ENCODE data around the gene UQCC5.

The UQCC5 gene

GRCh38 chr3:52536369-52537164 is at the start of gene UQCC5:
UQCC5 (plus strand) TSS chr3:52536605; CDS start chr3:52536756, 151 bp downstream.
- DNase-seq, result peak; percentile 88

- DNase-seq, result no peak
Measured at GRCh38 chr3:52487050-52487787, 49.2 kb upstream of the UQCC5 start.

GRCh38 chr3:52487788-52488691 is 48.4 kb upstream of the UQCC5 start:
- DNase-seq, result no peak

GRCh38 chr3:52488746-52489145 is 47.7 kb upstream of the UQCC5 start:
- no peak for DNase-seq

GRCh38 chr3:52489453-52489852 is 47.0 kb upstream of the UQCC5 start:
- DNase-seq, result no peak

GRCh38 chr3:52490035-52490938 is 46.1 kb upstream of the UQCC5 start:
- no peak for DNase-seq

GRCh38 chr3:52490939-52491526 is 45.4 kb upstream of the UQCC5 start:
- no peak for DNase-seq

GRCh38 chr3:52492059-52492458 is 44.3 kb upstream of the UQCC5 start:
- no peak for DNase-seq

GRCh38 chr3:52493232-52494017 is 43.0 kb upstream of the UQCC5 start:
- DNase-seq, result no peak

GRCh38 chr3:52494445-52494844 is 42.0 kb upstream of the UQCC5 start:
- DNase-seq, result peak; percentile 74

GRCh38 chr3:52494886-52495495 is 41.4 kb upstream of the UQCC5 start, which contains the start of gene STAB1:
STAB1 (plus strand) TSS chr3:52495338; CDS start chr3:52495414, 76 bp downstream.
- DNase-seq, result no peak

GRCh38 chr3:52495777-52496602 is 40.4 kb upstream of the UQCC5 start:
- DNase-seq, result no peak

GRCh38 chr3:52498137-52499054 is 38.0 kb upstream of the UQCC5 start:
- DNase-seq, result no peak

GRCh38 chr3:52501046-52501445 is 35.4 kb upstream of the UQCC5 start:
- no peak for DNase-seq

- no peak for DNase-seq
Measured at GRCh38 chr3:52502001-52502400, 34.4 kb upstream of the UQCC5 start.

- no peak for DNase-seq
Measured at GRCh38 chr3:52502808-52503350, 33.5 kb upstream of the UQCC5 start.

GRCh38 chr3:52503788-52504424 is 32.5 kb upstream of the UQCC5 start:
- peak; percentile 34 for DNase-seq

All from NCI-H510A treated with DMSO at 0.1 percent for 48 hours (cell line).